IPS-18c (cell line): ENCODE data around the gene ACACA.

ENCODE experiments used
- H3K4me3 ChIP-seq: 2 replicates; pipeline ENCODE4 v1.7.0; 2013; ENCODE audit warnings: low read depth, mild to moderate bottlenecking, low read length, moderate library complexity; ENCODE audit not compliant: insufficient read depth
- H3K9me3 ChIP-seq: one replicate; pipeline ENCODE4 v1.6.1; 2013; ENCODE audit warnings: mild to moderate bottlenecking, low read length, moderate library complexity; ENCODE audit not compliant: control insufficient read depth, insufficient read depth

The ACACA gene

DNA sequence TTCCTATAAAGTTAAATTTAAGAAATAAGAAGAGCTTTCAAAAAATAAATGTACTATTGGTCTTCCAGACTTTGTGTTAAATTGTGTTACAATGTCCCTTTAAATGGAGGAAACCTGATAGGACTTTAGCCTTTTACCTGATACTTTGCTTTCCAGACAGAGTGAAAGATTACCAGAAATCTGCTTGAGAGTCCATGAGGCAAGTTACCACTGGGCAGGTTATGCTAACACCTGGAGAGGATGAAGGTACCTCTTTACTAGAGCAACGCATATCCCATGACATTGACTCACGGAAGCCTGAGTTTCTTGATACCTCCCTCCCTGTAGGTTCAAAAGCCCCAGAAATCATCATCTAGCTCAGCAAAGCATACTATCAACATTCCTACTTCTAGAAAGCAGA is 174.7 kb downstream of the ACACA start:
- Histone ChIP-seq H3K4me3 (no peak overlapping the region; the same call in 1 of the 2 replicates), H3K9me3 (no peaks in the 10 kb centered on the region)

DNA sequence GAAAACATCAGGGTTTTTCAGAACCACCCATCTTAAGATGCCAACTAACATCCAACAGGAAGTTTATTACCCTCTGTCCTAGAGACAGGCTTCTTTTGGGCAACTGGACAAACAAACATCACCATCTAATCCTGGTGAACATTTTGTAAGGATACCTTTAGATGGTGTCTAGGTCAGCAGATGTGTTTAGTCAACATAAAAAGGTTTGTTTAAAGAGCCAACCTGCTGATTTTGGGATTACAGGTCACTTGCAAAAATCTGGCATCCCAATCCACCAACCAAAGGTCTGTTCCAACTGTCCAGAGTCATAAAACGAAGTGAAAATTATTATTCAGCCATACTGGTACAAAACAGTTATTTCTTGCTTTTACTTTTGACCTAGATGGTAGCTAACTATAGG is 176.0 kb downstream of the ACACA start:
- Histone ChIP-seq H3K9me3 (no peaks in the 10 kb centered on the region), H3K4me3 (no peak overlapping the region)

DNA sequence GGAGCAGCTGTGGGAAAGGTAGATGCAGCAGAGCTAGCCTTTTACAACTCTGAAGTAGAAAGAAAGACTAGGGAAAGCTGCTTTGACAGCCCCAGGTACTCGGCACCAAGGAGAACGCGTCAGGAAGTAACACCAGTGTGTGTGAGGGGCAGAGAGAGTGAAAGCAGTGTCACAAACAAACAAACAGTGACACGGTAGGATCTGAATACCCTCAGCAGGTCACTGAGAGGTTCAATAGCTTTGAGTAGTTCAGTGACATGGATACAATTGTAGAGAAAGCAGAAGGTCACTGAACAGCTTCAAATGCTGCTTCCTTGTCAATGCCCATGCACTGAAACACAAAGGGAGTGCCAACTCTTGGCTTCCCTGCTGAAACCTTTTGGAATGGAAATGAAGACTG is 181.2 kb downstream of the ACACA start:
- H3K9me3 ChIP-seq = no peaks in the 10 kb centered on the region
- H3K4me3 ChIP-seq = no peak overlapping the region

DNA sequence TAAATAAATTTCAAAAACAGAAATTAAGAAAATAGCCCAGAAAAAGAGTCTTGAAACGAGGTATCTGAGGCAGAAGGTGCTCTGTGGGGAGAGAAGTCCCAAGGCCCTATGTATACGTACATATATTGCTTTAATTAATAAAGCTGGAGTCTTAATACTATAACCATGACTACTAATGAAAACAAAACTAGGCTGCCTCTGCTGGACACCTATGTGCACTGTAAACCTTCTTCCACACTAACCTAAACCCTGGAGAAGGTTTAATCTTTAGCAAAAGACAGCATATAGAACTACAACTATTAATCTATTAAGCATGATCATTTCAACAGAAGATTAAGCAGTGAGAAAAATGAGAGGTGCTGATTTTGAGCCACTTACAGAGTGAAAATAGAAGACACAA is 184.8 kb downstream of the ACACA start:
- no peak overlapping the region for H3K4me3 ChIP-seq

DNA sequence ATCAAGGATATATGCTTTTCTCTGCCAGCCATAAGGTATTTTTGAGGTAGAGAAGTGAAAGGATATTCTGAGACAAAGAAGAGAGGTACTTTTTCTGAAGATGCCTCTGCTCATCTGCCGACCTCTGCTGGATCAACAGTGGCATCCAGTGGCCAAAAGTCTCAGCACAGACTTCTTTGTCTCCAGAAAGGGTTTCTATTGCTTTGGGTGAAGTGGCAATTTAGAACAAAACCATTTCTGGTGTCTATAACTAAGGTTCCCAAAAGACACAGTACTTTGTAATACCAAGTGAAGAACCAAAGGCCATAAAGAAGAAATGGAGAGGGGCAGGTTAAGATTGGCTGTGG is 186.1 kb downstream of the ACACA start:
- Histone ChIP-seq H3K4me3 (no peak overlapping the region), H3K9me3 (no peaks in the 10 kb centered on the region)

More for the DNA sequence above, 184.8 kb downstream of the ACACA start:
- H3K9me3 ChIP-seq = no peaks in the 10 kb centered on the region

DNA sequence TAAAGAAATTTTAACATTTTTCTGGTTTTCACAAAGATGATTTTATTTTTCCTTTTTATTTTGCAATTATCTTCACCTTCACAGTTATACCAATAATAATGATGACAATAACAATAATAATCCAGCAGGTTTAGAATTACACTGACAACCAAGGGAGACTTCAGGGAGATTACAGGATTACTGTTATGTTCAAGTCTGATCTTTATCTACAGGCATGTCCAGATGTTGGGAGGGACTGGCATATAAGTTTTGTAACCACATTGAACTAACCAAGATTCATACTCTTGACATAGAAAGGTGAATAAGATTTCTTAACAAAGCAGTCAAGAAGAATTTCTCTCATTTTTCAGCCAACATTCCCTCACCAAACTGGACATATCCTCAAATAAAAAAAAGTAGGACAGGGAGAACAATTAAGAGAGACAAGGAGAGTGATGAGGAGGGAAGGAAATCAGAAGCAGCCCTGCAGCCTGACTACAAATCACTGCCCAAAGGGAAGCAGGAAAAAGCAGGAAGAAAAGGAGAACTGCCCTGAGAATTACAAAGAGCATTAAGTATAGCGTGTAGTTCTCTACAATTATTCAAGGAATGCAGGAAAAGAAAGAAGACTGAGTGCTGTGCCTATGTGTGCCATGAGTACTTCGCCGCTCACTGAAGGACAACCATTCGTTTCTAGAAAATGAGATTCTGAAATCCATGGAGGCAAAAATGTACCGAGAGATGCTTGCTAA is 186.6 kb downstream of the ACACA start:
- H3K9me3 ChIP-seq = no peaks in the 10 kb centered on the region
- no peak overlapping the region for H3K4me3 ChIP-seq

DNA sequence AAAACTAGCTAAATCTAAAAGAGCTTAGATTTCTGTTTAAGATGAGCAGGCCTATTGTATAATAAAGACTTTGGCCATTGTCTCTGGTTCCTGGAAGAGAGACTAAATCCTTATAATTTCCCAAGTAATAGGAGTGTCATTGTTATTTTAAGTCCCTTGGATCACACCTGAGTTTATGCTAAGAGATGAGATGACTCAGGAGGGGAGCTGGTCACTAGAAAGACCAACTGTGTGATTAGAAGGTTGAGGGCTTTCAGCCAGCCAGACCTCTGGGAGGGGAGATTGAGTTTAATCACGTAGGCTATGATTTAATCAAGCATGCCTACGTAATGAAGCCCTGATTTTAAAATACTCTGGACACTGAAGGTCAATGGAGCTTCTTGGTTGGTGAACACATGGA is 187.8 kb downstream of the ACACA start:
- no peaks in the 10 kb centered on the region for H3K9me3 ChIP-seq
- no peak overlapping the region for H3K4me3 ChIP-seq

DNA sequence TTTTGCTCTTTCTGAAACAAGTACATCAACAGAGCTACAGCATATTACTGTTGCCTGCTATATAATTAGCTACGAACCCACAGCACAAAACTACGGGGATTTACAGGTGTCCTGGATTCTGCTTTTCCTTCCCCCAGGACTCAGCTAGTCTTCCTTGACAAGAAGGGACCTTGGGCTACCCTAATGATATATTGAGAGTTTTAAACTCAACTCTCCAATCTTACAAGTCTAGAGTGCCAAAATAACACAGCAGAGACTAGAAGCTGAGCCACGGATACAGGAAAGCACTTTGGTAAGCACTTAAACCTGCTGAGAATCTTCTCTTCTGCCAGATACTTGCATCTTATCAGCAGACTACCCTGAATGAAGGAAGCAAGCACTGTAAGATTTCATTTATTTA is 192.2 kb downstream of the ACACA start:
- no peak overlapping the region for H3K4me3 ChIP-seq
- no peaks in the 10 kb centered on the region for H3K9me3 ChIP-seq

DNA sequence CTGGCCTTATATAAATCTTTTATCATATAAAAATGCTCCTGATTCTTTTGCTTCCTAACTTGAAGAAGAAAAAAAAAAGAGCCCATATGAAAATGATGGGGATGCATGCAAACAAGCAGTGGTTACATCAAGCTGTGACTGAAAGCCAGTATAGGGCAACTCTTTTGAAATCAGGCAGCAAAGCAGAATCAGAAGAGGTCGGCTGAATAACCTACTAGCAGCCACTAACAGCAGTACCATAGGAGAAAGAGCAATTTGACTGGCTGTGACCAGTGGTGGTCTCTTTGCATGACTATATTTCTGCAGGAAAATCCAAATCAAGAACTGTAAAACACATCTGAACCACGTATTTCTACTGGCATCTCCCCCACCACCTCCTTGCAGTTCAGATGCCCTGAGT is 192.7 kb downstream of the ACACA start:
- Histone ChIP-seq H3K4me3 (no peak overlapping the region), H3K9me3 (no peaks in the 10 kb centered on the region)

DNA sequence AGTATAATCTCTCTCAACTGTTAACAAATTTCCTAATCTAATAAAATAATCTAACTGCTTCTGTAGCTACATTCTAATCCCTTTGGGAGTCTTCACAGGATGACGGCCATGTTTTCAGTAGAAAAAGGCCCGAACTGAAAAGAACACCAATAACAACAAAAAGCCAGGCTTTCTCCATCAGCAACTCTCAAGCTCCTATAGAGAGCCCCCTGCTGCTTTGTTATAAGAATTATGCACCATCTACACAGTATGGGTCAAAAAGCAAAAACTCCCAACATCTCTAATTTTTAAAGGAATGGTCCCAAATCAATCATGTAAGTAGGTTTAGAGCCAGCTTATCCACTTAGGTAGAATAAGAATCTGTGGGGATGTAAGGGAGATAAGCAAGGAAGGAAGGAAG is 194.5 kb downstream of the ACACA start:
- Histone ChIP-seq H3K9me3 (no peaks in the 10 kb centered on the region), H3K4me3 (no peak overlapping the region)

DNA sequence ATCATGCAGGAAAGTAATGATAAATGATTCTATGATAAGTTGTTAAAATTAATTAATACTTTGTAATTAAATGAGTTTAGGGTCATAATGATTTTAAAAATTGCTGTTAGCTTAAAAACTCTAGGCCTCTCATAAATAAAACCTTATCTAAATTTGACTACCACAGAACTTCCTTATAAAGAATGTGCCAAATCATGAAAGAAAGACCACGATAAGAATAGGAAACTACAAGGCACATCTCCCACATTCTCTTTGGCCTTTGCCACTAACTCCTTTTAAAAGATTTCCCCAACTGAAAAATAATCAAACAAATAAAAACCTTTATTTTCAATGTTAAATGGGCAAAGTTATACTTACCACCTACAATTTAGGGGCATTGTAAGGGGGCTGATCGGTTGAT is 195.5 kb downstream of the ACACA start:
- H3K9me3 ChIP-seq = no peaks in the 10 kb centered on the region
- H3K4me3 ChIP-seq = no peak overlapping the region

DNA sequence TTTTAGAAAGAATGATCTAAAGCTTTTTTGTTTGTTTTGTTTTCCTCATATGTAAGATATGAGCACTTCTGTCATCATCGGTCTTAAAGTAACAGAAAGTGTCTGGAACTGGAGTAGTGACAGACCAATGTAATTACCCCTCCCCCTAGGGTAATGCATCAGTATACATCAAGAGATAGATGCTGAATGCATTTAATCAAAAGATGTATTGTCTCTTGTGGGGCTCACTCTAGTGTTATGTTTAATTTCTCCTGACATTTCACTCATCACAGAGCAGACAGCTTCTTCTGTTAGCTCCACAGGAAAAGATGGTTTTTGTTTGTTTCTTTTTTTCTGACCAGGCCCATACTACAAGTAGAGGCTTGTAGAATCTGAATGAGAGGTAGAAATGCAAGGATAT is 199.5 kb downstream of the ACACA start:
- H3K4me3 ChIP-seq = no peak overlapping the region
- no peaks in the 10 kb centered on the region for H3K9me3 ChIP-seq

DNA sequence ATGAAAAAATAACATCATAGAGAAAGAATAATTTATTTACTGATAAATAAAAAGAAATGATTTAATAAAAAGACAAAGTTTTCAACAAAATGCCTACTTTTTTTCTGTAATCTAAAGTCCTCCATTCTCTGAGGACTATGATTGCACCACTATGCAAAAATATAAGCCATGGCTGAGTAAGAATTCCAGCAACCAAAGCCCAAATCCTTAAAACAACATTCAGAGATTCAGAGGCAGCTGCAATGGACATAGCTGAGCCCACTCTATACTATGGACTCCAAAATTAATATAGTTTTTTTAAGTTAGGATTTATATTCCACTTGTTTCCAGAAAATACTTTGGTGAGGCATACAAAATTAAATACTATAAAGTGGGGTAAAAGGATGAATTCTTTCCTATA is 200.3 kb downstream of the ACACA start:
- Histone ChIP-seq H3K4me3 (no peak overlapping the region), H3K9me3 (no peaks in the 10 kb centered on the region)

DNA sequence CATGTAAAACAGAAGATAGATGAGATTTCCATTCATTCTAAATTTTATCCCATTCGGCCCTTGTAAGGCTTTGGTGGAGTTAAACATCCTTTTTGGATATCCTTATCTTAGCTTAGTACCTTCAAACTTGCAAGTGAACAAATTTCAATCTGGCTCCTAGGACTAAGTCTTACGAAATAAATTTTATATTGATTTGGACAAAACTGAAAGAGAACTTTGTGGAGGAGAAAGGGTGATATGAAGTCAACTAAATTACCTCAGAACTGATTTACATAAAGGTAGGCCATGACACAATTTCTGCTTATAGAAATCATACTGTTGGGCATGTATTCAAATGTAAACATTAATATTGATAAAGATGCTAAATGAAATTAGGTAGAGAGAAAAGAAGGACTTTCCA is 206.1 kb downstream of the ACACA start:
- no peaks in the 10 kb centered on the region for H3K9me3 ChIP-seq

DNA sequence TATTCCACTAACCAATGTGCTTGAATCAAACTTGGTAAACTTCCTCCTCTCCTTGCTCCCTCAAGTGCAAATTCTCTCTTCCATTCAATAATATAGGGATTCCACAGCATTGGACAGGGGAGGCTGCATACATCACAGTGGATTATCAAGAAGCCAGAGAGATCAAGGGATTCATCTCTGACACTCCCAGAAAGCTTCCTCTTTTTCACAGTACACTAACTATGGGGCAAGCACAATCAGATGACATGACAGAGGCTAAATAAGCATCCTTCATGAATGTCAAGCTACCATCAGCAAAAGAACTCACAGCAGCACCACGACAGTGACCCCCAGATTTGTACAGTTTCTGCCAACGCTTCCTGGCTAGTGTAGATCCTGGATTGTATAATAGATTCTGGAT is 209.3 kb downstream of the ACACA start:
- Histone ChIP-seq H3K9me3 (no peaks in the 10 kb centered on the region), H3K4me3 (no peak overlapping the region)

More for the DNA sequence above, 206.1 kb downstream of the ACACA start:
- no peak overlapping the region for H3K4me3 ChIP-seq

DNA sequence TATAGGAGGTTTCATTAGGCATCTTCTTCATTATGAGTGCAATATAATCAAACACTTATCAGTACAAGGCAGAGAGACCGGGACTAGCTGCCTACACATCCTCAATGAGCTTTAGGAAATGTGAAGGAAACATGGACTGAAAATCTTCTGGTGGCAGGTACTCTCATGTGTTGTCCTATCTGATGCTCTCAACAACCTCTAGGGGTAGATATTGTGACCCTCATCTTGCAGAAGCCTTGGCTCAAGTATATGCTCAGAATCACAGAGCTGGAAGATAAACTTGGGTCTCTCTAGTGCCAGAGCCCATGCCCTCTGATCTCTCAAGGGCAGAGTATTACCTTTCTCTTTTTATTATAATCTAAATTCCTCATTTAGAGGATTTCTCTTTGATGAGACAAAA is 212.4 kb downstream of the ACACA start:
- no peak overlapping the region for H3K4me3 ChIP-seq
- no peaks in the 10 kb centered on the region for H3K9me3 ChIP-seq

DNA sequence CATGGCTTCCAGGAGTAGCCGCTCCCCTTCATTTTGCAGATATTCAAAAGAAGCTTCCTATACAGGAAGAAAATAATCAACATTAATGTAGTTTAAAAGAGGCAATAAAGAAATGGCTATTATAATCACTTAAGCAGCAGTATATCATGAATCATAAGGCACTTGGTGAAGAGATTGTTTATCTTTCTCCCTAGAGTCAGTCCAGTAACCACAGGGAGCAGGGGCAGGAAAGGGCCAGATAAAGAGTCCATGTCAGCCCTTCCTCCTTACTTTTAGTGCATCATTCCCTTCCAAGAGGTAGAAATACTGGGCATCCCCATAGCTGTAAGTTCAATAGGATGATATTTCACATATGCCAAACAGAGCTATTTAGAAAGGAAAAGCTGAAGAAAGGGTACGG is 215.4 kb downstream of the ACACA start:
- Histone ChIP-seq H3K9me3 (no peaks in the 10 kb centered on the region), H3K4me3 (no peak overlapping the region)

DNA sequence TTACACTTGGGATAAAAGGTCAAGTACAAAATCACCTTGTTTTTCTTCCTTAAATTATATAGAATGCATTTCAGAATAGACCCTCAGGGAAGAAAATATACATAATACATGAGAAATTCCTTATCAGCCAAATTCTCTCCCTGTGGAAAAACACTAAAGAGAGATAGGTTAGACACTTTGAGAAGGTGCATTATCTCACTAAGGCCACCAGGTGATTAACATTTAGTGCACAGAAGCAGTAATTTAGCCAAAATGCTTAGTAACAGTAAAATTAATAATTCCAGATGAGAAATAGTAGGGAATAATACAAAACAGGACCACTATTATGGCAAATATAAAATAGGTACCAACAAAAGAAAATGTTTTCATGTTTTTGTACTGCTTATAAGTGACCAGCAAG is 216.1 kb downstream of the ACACA start:
- Histone ChIP-seq H3K4me3 (no peak overlapping the region), H3K9me3 (no peaks in the 10 kb centered on the region)

DNA sequence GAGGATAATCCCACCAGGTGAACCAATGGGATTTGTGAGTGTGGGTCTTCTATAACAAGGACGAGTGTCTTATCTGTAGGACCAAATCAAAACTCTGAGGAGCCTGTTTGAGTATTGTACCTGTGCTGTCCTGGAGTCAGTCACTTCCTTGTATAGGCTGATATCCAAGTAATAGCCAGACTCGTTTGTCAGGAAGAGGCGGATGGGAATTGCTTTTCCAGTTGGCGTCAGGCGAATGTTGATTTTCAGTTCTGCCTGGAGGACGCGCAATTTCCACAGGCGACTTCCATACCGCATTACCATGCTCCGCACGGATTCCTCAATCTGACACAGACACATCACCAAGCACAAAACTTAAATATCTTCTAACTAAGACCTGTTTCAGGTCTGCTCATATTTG is 218.5 kb downstream of the ACACA start:
- no peaks in the 10 kb centered on the region for H3K9me3 ChIP-seq
- no peak overlapping the region for H3K4me3 ChIP-seq
